ENCODE measurements around the gene CXCL10. TPM values are rescaled to one million over a fixed set of nuclear protein-coding genes. Genes with fewer than 3 reads are reported as not detected.
"Not testable (repeated sequence)": the region's sequence is repeated elsewhere in the genome, so short reads cannot be mapped to it uniquely, and the experiment has no call there.

Gene CXCL10
- total RNA-seq, 1 donor from 2014 or later, result 1.3 TPM

- intact Hi-C loops (cut with micrococcal nuclease), result no loop called here
- Mint-ChIP-seq H3K9me3 (no peaks in the 10 kb centered on the region), H3K4me3 (ENCODE audit: low read depth) (no peak overlapping the region), H3K4me1 (ENCODE audit: low read depth) (peaks cover 17% of the 10 kb centered on the region), H3K36me3 (ENCODE audit: low read depth) (no peaks in the 10 kb centered on the region), H3K27ac (no peak overlapping the region), H3K27me3 (ENCODE audit: low read depth) (peaks cover 3% of the 10 kb centered on the region)
- no peak for DNase-seq (ENCODE audit: low spot score)
These were observed 21.1 kb downstream of the CXCL10 start for GRCh38 chr4:76002176-76002575.

GRCh38 chr4:76001700-76002099 is 21.6 kb downstream of the CXCL10 start:
- Mint-ChIP-seq H3K27ac (no peak overlapping the region), H3K4me1 (ENCODE audit: low read depth) (peaks cover 17% of the 10 kb centered on the region), H3K36me3 (ENCODE audit: low read depth) (no peaks in the 10 kb centered on the region), H3K4me3 (ENCODE audit: low read depth) (no peak overlapping the region), H3K9me3 (no peaks in the 10 kb centered on the region), H3K27me3 (ENCODE audit: low read depth) (no peaks in the 10 kb centered on the region)
- intact Hi-C loops (cut with micrococcal nuclease), result no loop called here
- DNase-seq (ENCODE audit: low spot score), result no peak

GRCh38 chr4:76000279-76000678 is 23.0 kb downstream of the CXCL10 start:
- Mint-ChIP-seq H3K27ac (no peak overlapping the region), H3K36me3 (ENCODE audit: low read depth) (no peaks in the 10 kb centered on the region), H3K9me3 (no peaks in the 10 kb centered on the region), H3K4me1 (ENCODE audit: low read depth) (peaks cover 20% of the 10 kb centered on the region), H3K4me3 (ENCODE audit: low read depth) (no peak overlapping the region), H3K27me3 (ENCODE audit: low read depth) (no peaks in the 10 kb centered on the region)
- intact Hi-C loops (cut with micrococcal nuclease), result no loop called here
- DNase-seq (ENCODE audit: low spot score), result no peak

GRCh38 chr4:75998525-75999147 is 24.7 kb downstream of the CXCL10 start:
- peaks cover 15% of the 10 kb centered on the region for H3K4me1 Mint-ChIP-seq (ENCODE audit: low read depth)
- DNase-seq (ENCODE audit: low spot score); H3K9me3 Mint-ChIP-seq; H3K27me3 Mint-ChIP-seq (ENCODE audit: low read depth); H3K36me3 Mint-ChIP-seq (ENCODE audit: low read depth); intact Hi-C loops (cut with micrococcal nuclease); H3K4me3 Mint-ChIP-seq (ENCODE audit: low read depth); H3K27ac Mint-ChIP-seq: not testable (repeated sequence)

GRCh38 chr4:75997946-75998345 is 25.4 kb downstream of the CXCL10 start:
- Mint-ChIP-seq H3K36me3 (ENCODE audit: low read depth) (no peaks in the 10 kb centered on the region), H3K4me1 (ENCODE audit: low read depth) (peaks cover 14% of the 10 kb centered on the region), H3K27ac (no peak overlapping the region), H3K27me3 (ENCODE audit: low read depth) (no peaks in the 10 kb centered on the region), H3K9me3 (no peaks in the 10 kb centered on the region), H3K4me3 (ENCODE audit: low read depth) (no peak overlapping the region)
- intact Hi-C loops (cut with micrococcal nuclease), result no loop called here
- no peak for DNase-seq (ENCODE audit: low spot score)

- no peaks in the 10 kb centered on the region for H3K36me3 Mint-ChIP-seq (ENCODE audit: low read depth)
- H3K27ac Mint-ChIP-seq, result no peak overlapping the region
- intact Hi-C loops (cut with micrococcal nuclease), result no loop called here
- no peaks in the 10 kb centered on the region for H3K9me3 Mint-ChIP-seq
- H3K4me3 Mint-ChIP-seq (ENCODE audit: low read depth), result no peak overlapping the region
- H3K4me1 Mint-ChIP-seq (ENCODE audit: low read depth), result peaks cover 8% of the 10 kb centered on the region
- H3K27me3 Mint-ChIP-seq (ENCODE audit: low read depth), result no peaks in the 10 kb centered on the region
- no peak for DNase-seq (ENCODE audit: low spot score)
These were observed 26.2 kb downstream of the CXCL10 start for GRCh38 chr4:75997081-75997480.

- no peak for DNase-seq (ENCODE audit: low spot score)
These were observed 27.6 kb downstream of the CXCL10 start for GRCh38 chr4:75995727-75996126.

GRCh38 chr4:75992462-75992861 is 30.8 kb downstream of the CXCL10 start:
- Mint-ChIP-seq H3K9me3 (no peaks in the 10 kb centered on the region), H3K27ac (no peak overlapping the region), H3K36me3 (ENCODE audit: low read depth) (peaks cover 20% of the 10 kb centered on the region), H3K27me3 (ENCODE audit: low read depth) (no peaks in the 10 kb centered on the region), H3K4me3 (ENCODE audit: low read depth) (no peak overlapping the region), H3K4me1 (ENCODE audit: low read depth) (peaks cover 24% of the 10 kb centered on the region)
- intact Hi-C loops (cut with micrococcal nuclease), result no loop called here
- DNase-seq (ENCODE audit: low spot score), result no peak

More at GRCh38 chr4:75995727-75996126, 27.6 kb downstream of the CXCL10 start:
- Mint-ChIP-seq H3K9me3 (no peaks in the 10 kb centered on the region), H3K4me1 (ENCODE audit: low read depth) (peaks cover 5% of the 10 kb centered on the region), H3K27me3 (ENCODE audit: low read depth) (no peaks in the 10 kb centered on the region), H3K4me3 (ENCODE audit: low read depth) (no peak overlapping the region), H3K27ac (no peak overlapping the region), H3K36me3 (ENCODE audit: low read depth) (no peaks in the 10 kb centered on the region)
- intact Hi-C loops (cut with micrococcal nuclease), result loop anchor here (1.0 kb wide), 1 partner anchor 72 kb away; no protein-coding TSS in a partner anchor

- H3K36me3 Mint-ChIP-seq (ENCODE audit: low read depth), result peaks cover 20% of the 10 kb centered on the region
These were observed 33.3 kb downstream of the CXCL10 start for GRCh38 chr4:75989846-75990528.

GRCh38 chr4:75985116-75985515 is 38.2 kb downstream of the CXCL10 start:
- intact Hi-C loops (cut with micrococcal nuclease), result no loop called here
- no peaks in the 10 kb centered on the region for H3K27me3 Mint-ChIP-seq (ENCODE audit: low read depth)
- no peak overlapping the region for H3K27ac Mint-ChIP-seq

More at GRCh38 chr4:75989846-75990528, 33.3 kb downstream of the CXCL10 start:
- Mint-ChIP-seq H3K4me1 (ENCODE audit: low read depth) (peaks cover 25% of the 10 kb centered on the region), H3K27ac (peak overlapping the region; percentile 62), H3K4me3 (ENCODE audit: low read depth) (peak overlapping the region; percentile 87), H3K27me3 (ENCODE audit: low read depth) (no peaks in the 10 kb centered on the region), H3K9me3 (no peaks in the 10 kb centered on the region)
- DNase-seq (ENCODE audit: low spot score), result no peak
- intact Hi-C loops (cut with micrococcal nuclease), result loop anchor here (1.0 to 2.0 kb wide), 2 partner anchors 49 to 266 kb away; partner anchors contain the start of genes NAAA and USO1

GRCh38 chr4:75980576-75980975 is 42.7 kb downstream of the CXCL10 start:
- no peak overlapping the region for H3K27ac Mint-ChIP-seq
- H3K4me1 Mint-ChIP-seq (ENCODE audit: low read depth), result no peaks in the 10 kb centered on the region
- H3K27me3 Mint-ChIP-seq (ENCODE audit: low read depth), result no peaks in the 10 kb centered on the region
- H3K4me3 Mint-ChIP-seq (ENCODE audit: low read depth), result no peak overlapping the region
- H3K9me3 Mint-ChIP-seq, result no peaks in the 10 kb centered on the region
- intact Hi-C loops (cut with micrococcal nuclease), result no loop called here
- H3K36me3 Mint-ChIP-seq (ENCODE audit: low read depth), result peaks cover 52% of the 10 kb centered on the region
- no peak for DNase-seq (ENCODE audit: low spot score)

More at GRCh38 chr4:75985116-75985515, 38.2 kb downstream of the CXCL10 start:
- Mint-ChIP-seq H3K9me3 (no peaks in the 10 kb centered on the region), H3K4me1 (ENCODE audit: low read depth) (peaks cover 25% of the 10 kb centered on the region), H3K4me3 (ENCODE audit: low read depth) (no peak overlapping the region), H3K36me3 (ENCODE audit: low read depth) (peaks cover 48% of the 10 kb centered on the region)
- no peak for DNase-seq (ENCODE audit: low spot score)

GRCh38 chr4:75976177-75976576 is 47.1 kb downstream of the CXCL10 start:
- Mint-ChIP-seq H3K36me3 (ENCODE audit: low read depth) (peaks cover 66% of the 10 kb centered on the region), H3K9me3 (no peaks in the 10 kb centered on the region), H3K4me3 (ENCODE audit: low read depth) (no peak overlapping the region), H3K27me3 (ENCODE audit: low read depth) (no peaks in the 10 kb centered on the region), H3K4me1 (ENCODE audit: low read depth) (no peaks in the 10 kb centered on the region), H3K27ac (no peak overlapping the region)
- intact Hi-C loops (cut with micrococcal nuclease), result no loop called here
- DNase-seq (ENCODE audit: low spot score), result no peak

- no peak for DNase-seq (ENCODE audit: low spot score)
- Mint-ChIP-seq H3K36me3 (ENCODE audit: low read depth) (peaks cover 73% of the 10 kb centered on the region), H3K9me3 (no peaks in the 10 kb centered on the region), H3K27ac (no peak overlapping the region), H3K4me1 (ENCODE audit: low read depth) (no peaks in the 10 kb centered on the region), H3K27me3 (ENCODE audit: low read depth) (no peaks in the 10 kb centered on the region), H3K4me3 (ENCODE audit: low read depth) (no peak overlapping the region)
- intact Hi-C loops (cut with micrococcal nuclease), result no loop called here
These were observed 49.5 kb downstream of the CXCL10 start for GRCh38 chr4:75973766-75974165.
